Measurements from ENCODE around the gene DIS3L2.

DIS3L2 gene

GRCh38 chr2:232260075-232260474, 298.6 kb downstream of the DIS3L2 start:
- peak; percentile 66 for DNase-seq (ENCODE audit: extremely low read depth, low read depth)
- no peak for TF ChIP-seq CTCF (IDR thresholded peaks at IDR 0.05; ENCODE audit: low read depth, low read length, missing control alignments)

GRCh38 chr2:232261776-232262175, 300.3 kb downstream of the DIS3L2 start:
- no peak for DNase-seq (ENCODE audit: extremely low read depth, low read depth)
- no peak for TF ChIP-seq CTCF (IDR thresholded peaks at IDR 0.05; ENCODE audit: low read depth, low read length, missing control alignments)
- H3K4me3 ChIP-seq (replicated peaks; ENCODE audit: low read depth, low read length), result no peak overlapping the region

More at GRCh38 chr2:232260075-232260474, 298.6 kb downstream of the DIS3L2 start:
- H3K4me3 ChIP-seq (replicated peaks; ENCODE audit: low read depth, low read length), result no peak overlapping the region

- no peak for DNase-seq (ENCODE audit: extremely low read depth, low read depth)
- no peak for TF ChIP-seq CTCF (IDR thresholded peaks at IDR 0.05; ENCODE audit: low read depth, low read length, missing control alignments)
- H3K4me3 ChIP-seq (replicated peaks; ENCODE audit: low read depth, low read length), result no peak overlapping the region
Measured at GRCh38 chr2:232263295-232263694, 301.8 kb downstream of the DIS3L2 start.

- no peak for TF ChIP-seq CTCF (IDR thresholded peaks at IDR 0.05; ENCODE audit: low read depth, low read length, missing control alignments)
- no peak overlapping the region for H3K4me3 ChIP-seq (replicated peaks; ENCODE audit: low read depth, low read length)
- DNase-seq (ENCODE audit: extremely low read depth, low read depth), result no peak
Measured at GRCh38 chr2:232264081-232264480, 302.6 kb downstream of the DIS3L2 start.

GRCh38 chr2:232265329-232265728, 303.8 kb downstream of the DIS3L2 start:
- no peak for DNase-seq (ENCODE audit: extremely low read depth, low read depth)
- no peak for TF ChIP-seq CTCF (IDR thresholded peaks at IDR 0.05; ENCODE audit: low read depth, low read length, missing control alignments)
- H3K4me3 ChIP-seq (replicated peaks; ENCODE audit: low read depth, low read length), result no peak overlapping the region

- no peak for DNase-seq (ENCODE audit: extremely low read depth, low read depth)
- H3K4me3 ChIP-seq (replicated peaks; ENCODE audit: low read depth, low read length), result no peak overlapping the region
- TF ChIP-seq CTCF (IDR thresholded peaks at IDR 0.05; ENCODE audit: low read depth, low read length, missing control alignments), result no peak
Measured at GRCh38 chr2:232268636-232269165, 307.2 kb downstream of the DIS3L2 start.

- no peak for TF ChIP-seq CTCF (IDR thresholded peaks at IDR 0.05; ENCODE audit: low read depth, low read length, missing control alignments)
- no peak overlapping the region for H3K4me3 ChIP-seq (replicated peaks; ENCODE audit: low read depth, low read length)
- DNase-seq (ENCODE audit: extremely low read depth, low read depth), result no peak
Measured at GRCh38 chr2:232269867-232270266, 308.4 kb downstream of the DIS3L2 start.

Measured in HFF-Myc (cell line).